H9 (cell line): ENCODE results near the gene SEPTIN12. TPM values are rescaled to one million over a fixed set of nuclear protein-coding genes. Genes with fewer than 3 reads are reported as not detected.

ENCODE experiments used
- DNase-seq: peaks from one replicate; pipeline ENCODE4 v3.0.0-alpha.2; 2017
- H2AFZ ChIP-seq: one replicate; pipeline ENCODE4 v1.6.1; 2013; ENCODE audit warnings: mild to moderate bottlenecking, low read length, control low read depth, moderate library complexity
- H2AK5ac ChIP-seq: 2 replicates; pipeline ENCODE4 v1.6.1; 2013; ENCODE audit warnings: low read length, control low read depth, mixed read lengths; ENCODE audit not compliant: insufficient read length
- H2BK120ac ChIP-seq: one replicate; pipeline ENCODE4 v1.6.1; 2013; ENCODE audit warnings: low read depth, mild to moderate bottlenecking, low read length, control low read depth, inconsistent platforms; ENCODE audit not compliant: poor library complexity, severe bottlenecking
- H2BK12ac ChIP-seq: 2 replicates; pipeline ENCODE4 v1.6.1; 2013; ENCODE audit warnings: low read length, control low read depth, mixed read lengths, low read depth; ENCODE audit not compliant: insufficient read length
- H2BK15ac ChIP-seq: 2 replicates; pipeline ENCODE4 v1.6.1; 2013; ENCODE audit warnings: low read depth, low read length, control low read depth
- H2BK20ac ChIP-seq: one replicate; pipeline ENCODE4 v1.6.1; 2013; ENCODE audit warnings: low read depth, mild to moderate bottlenecking, low read length, control low read depth, inconsistent platforms; ENCODE audit not compliant: poor library complexity, severe bottlenecking
- H2BK5ac ChIP-seq: 2 replicates; pipeline ENCODE4 v1.6.1; 2013; ENCODE audit warnings: low read length, control low read depth, mixed read lengths; ENCODE audit not compliant: insufficient read length
- H3K14ac ChIP-seq: 2 replicates; pipeline ENCODE4 v1.6.1; 2013; ENCODE audit warnings: low read length, control low read depth; ENCODE audit not compliant: insufficient read depth
- H3K18ac ChIP-seq: 2 replicates; pipeline ENCODE4 v1.6.1; 2013; ENCODE audit warnings: low read depth, mild to moderate bottlenecking, mixed read lengths, low read length, control low read depth; ENCODE audit not compliant: insufficient read length
- H3K23ac ChIP-seq: 2 replicates; pipeline ENCODE4 v1.6.1; 2013; ENCODE audit warnings: low read length, control low read depth, mixed read lengths, low read depth; ENCODE audit not compliant: insufficient read length
- H3K23me2 ChIP-seq: 2 replicates; pipeline ENCODE4 v1.6.1; 2013; ENCODE audit warnings: low read depth, mild to moderate bottlenecking, mixed read lengths, low read length, control low read depth; ENCODE audit not compliant: insufficient read length, poor library complexity, severe bottlenecking
- H3K27ac ChIP-seq: 2 replicates; pipeline ENCODE4 v1.5.1; 2013; ENCODE audit warnings: low read length, control low read depth, mixed read lengths, low read depth; ENCODE audit not compliant: insufficient read length
- H3K27me3 ChIP-seq: 2 replicates; pipeline ENCODE4 v1.6.1; 2013; ENCODE audit warnings: low read length, control low read depth, inconsistent platforms; ENCODE audit not compliant: insufficient read depth
- H3K4ac ChIP-seq: 2 replicates; pipeline ENCODE4 v1.6.1; 2013; ENCODE audit warnings: low read depth, mild to moderate bottlenecking, control low read depth, inconsistent platforms, low read length, moderate library complexity
- H3K4me1 ChIP-seq: 2 replicates; pipeline ENCODE4 v1.6.1; 2013; ENCODE audit warnings: low read length, control low read depth, inconsistent platforms; ENCODE audit not compliant: insufficient read depth
- H3K4me2 ChIP-seq: 2 replicates; pipeline ENCODE4 v1.6.1; 2013; ENCODE audit warnings: low read length, control low read depth, mixed read lengths; ENCODE audit not compliant: insufficient read length, insufficient read depth
- H3K56ac ChIP-seq: 2 replicates; pipeline ENCODE4 v1.6.1; 2013; ENCODE audit warnings: low read depth, mild to moderate bottlenecking, mixed read lengths, low read length, control low read depth; ENCODE audit not compliant: insufficient read length
- H3K79me1 ChIP-seq: 2 replicates; pipeline ENCODE4 v1.6.1; 2013; ENCODE audit warnings: low read depth, mild to moderate bottlenecking, moderate library complexity, low read length, control low read depth, inconsistent platforms; ENCODE audit not compliant: insufficient read depth, poor library complexity, severe bottlenecking
- H3K79me2 ChIP-seq: 2 replicates; pipeline ENCODE4 v1.6.1; 2013; ENCODE audit warnings: low read length, control low read depth, inconsistent platforms; ENCODE audit not compliant: insufficient read depth
- H3K9ac ChIP-seq: 2 replicates; pipeline ENCODE4 v1.6.1; 2013; ENCODE audit warnings: low read length, control low read depth, mixed read lengths; ENCODE audit not compliant: insufficient read length; ENCODE audit errors: extremely low read depth
- H3K9me3 ChIP-seq: one replicate; pipeline ENCODE4 v1.6.1; 2013; ENCODE audit warnings: low read depth, low read length, inconsistent platforms; ENCODE audit not compliant: control insufficient read depth
- H3T11ph ChIP-seq: one replicate; pipeline ENCODE4 v1.6.1; 2013; ENCODE audit warnings: mild to moderate bottlenecking, low read length, control low read depth, inconsistent platforms
- H4K20me1 ChIP-seq: one replicate; pipeline ENCODE4 v1.6.1; 2013; ENCODE audit not compliant: control insufficient read depth, insufficient read length, insufficient read depth
- H4K5ac ChIP-seq: 2 replicates; pipeline ENCODE4 v1.6.1; 2013; ENCODE audit warnings: low read depth, mild to moderate bottlenecking, mixed read lengths, low read length, control low read depth; ENCODE audit not compliant: insufficient read length
- H4K8ac ChIP-seq: replicated peaks from 2 replicates; pipeline ENCODE4 v1.6.1; 2013; ENCODE audit warnings: low read length, control low read depth, mixed read lengths, low read depth; ENCODE audit not compliant: insufficient read length
- H4K91ac ChIP-seq: 2 replicates; pipeline ENCODE4 v1.6.1; 2013; ENCODE audit warnings: low read depth, mild to moderate bottlenecking, moderate library complexity, mixed read lengths, low read length, control low read depth; ENCODE audit not compliant: insufficient read length
- H3K27ac Mint-ChIP-seq, 3 experiments: 2 replicates in 2 of 3; 3 replicates in 1 of 3; pipeline ENCODE4 v1.8.0; 2020 to 2021; ENCODE audit warnings: mixed read lengths in 3 of 3, mild to moderate bottlenecking in 1 of 3, moderate library complexity in 1 of 3
- H3K27me3 Mint-ChIP-seq: 2 replicates; pipeline ENCODE4 v1.8.0; 2021; ENCODE audit warnings: low read depth, mild to moderate bottlenecking, moderate library complexity, mixed read lengths
- H3K36me3 Mint-ChIP-seq, 3 experiments: 2 replicates in 2 of 3; 3 replicates in 1 of 3; pipeline ENCODE4 v1.8.0; 2020 to 2021; ENCODE audit warnings: low read depth in 3 of 3, mixed read lengths in 3 of 3; ENCODE audit not compliant: insufficient read depth in 1 of 3
- H3K4me1 Mint-ChIP-seq, 2 experiments: 2 replicates each; pipeline ENCODE4 v1.8.0; 2020; ENCODE audit warnings: mixed read lengths in 2 of 2
- H3K4me3 Mint-ChIP-seq, 2 experiments: 2 replicates in 1 of 2; 3 replicates in 1 of 2; pipeline ENCODE4 v1.8.0; 2020 to 2021; ENCODE audit warnings: mild to moderate bottlenecking in 2 of 2, mixed read lengths in 2 of 2, moderate library complexity in 1 of 2
- H3K9me3 Mint-ChIP-seq, 2 experiments: 2 replicates in 1 of 2; 3 replicates in 1 of 2; pipeline ENCODE4 v1.8.0; 2020; ENCODE audit warnings: mild to moderate bottlenecking in 2 of 2, mixed read lengths in 2 of 2, moderate library complexity in 1 of 2
- WGBS: extraction: QIAGEN DNeasy Blood & Tissue Kit; methylation state at CpG from one replicate; pipeline ENCODE4 v1.1.7; 2013; ENCODE audit warnings: missing lambda C conversion rate, low lambda C conversion rate, mixed read lengths; ENCODE audit not compliant: insufficient read length; ENCODE audit errors: extremely low coverage; 5-methylcytosine and 5-hydroxymethylcytosine counted together
- total RNA-seq: library from RNA; stranded (reverse); gene quantifications from 2 replicates; pipeline ENCODE4 v1.2.1, GENCODE V29; 2021
- TF ChIP-seq, protein P1 (sequence below): fragments of 200-600 bp; sonication (generic); conservative IDR thresholded peaks from 3 replicates; pipeline ENCODE4 v1.8.0; 2021; ENCODE audit warnings: antibody characterized with exemption, mild to moderate bottlenecking

Gene SEPTIN12
- total RNA-seq, 1 experiment from 2014 or later, result 0.48 TPM

DNA sequence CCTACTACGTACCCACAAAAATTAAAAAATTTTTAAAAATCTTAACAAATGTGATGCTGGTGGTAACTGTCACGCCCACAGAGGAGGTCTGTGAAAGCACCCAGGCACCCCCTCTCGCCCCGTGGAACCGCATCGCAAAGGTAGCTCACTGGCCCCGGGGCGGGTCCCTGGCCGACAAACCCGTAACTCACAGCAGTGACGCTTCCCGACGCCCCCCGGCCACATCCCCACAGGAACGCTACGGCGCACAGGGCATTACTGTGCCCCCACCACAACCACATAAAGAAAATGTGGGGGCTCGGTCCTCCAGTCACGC is 54.4 kb downstream of the SEPTIN12 start:
- Histone ChIP-seq H3K18ac (no peak overlapping the region), H4K20me1 (no peaks in the 10 kb centered on the region), H3K4me2 (peak overlapping the region; percentile 76), H3K9me3 (no peaks in the 10 kb centered on the region), H2AK5ac (no peak overlapping the region), H2BK120ac (no peak overlapping the region), H3K79me1 (peaks cover 4% of the 10 kb centered on the region), H3K79me2 (peaks cover 4% of the 10 kb centered on the region; the same call in 1 of the 2 replicates), H3K23me2 (peaks cover 9% of the 10 kb centered on the region), H3T11ph (no peak overlapping the region), H3K4ac (no peak overlapping the region), H4K91ac (no peak overlapping the region), H2BK5ac (no peak overlapping the region), H2AFZ (no peak overlapping the region), H2BK15ac (no peak overlapping the region), H2BK12ac (no peak overlapping the region), H2BK20ac (no peak overlapping the region), H3K27ac (no peak overlapping the region), H4K5ac (no peak overlapping the region), H4K8ac (no peak overlapping the region), H3K23ac (no peak overlapping the region), H3K56ac (no peak overlapping the region), H3K14ac (no peak overlapping the region), H3K4me1 (no peaks in the 10 kb centered on the region), H3K9ac (peak overlapping the region; percentile 53), H3K27me3 (no peaks in the 10 kb centered on the region)
- Mint-ChIP-seq H3K36me3 (peaks cover 0 to 18% (median 17%) of the 10 kb centered on the region in 3 experiments; a peak in 5 of 7 replicates), H3K27me3 (peaks cover 4% of the 10 kb centered on the region), H3K4me1 (peaks cover 8 to 12% of the 10 kb centered on the region in 2 experiments), H3K27ac (peak overlapping the region; percentile 83 to 94 (median 94)), H3K9me3 (no peaks in the 10 kb centered on the region; a peak in 1 of 5 replicates), H3K4me3 (peak overlapping the region; percentile 92 to 97)
- TF ChIP-seq, protein P1, sequence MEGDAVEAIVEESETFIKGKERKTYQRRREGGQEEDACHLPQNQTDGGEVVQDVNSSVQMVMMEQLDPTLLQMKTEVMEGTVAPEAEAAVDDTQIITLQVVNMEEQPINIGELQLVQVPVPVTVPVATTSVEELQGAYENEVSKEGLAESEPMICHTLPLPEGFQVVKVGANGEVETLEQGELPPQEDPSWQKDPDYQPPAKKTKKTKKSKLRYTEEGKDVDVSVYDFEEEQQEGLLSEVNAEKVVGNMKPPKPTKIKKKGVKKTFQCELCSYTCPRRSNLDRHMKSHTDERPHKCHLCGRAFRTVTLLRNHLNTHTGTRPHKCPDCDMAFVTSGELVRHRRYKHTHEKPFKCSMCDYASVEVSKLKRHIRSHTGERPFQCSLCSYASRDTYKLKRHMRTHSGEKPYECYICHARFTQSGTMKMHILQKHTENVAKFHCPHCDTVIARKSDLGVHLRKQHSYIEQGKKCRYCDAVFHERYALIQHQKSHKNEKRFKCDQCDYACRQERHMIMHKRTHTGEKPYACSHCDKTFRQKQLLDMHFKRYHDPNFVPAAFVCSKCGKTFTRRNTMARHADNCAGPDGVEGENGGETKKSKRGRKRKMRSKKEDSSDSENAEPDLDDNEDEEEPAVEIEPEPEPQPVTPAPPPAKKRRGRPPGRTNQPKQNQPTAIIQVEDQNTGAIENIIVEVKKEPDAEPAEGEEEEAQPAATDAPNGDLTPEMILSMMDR, result no peak
- DNase-seq, result no peak
- WGBS, result no CpG with 5 or more reads among the region's 19 CpGs
